CD14-positive monocyte (primary cell): Measurements from ENCODE around the gene SH3RF3. TPM values are rescaled to one million over a fixed set of nuclear protein-coding genes. Genes with fewer than 3 reads are reported as not detected.

Source experiments
- DNase-seq, 3 donors: peaks; one replicate each; pipeline ENCODE4 v3.0.0-alpha.2; 2011 to 2022
- H2AFZ ChIP-seq: 2 replicates; pipeline ENCODE4 v1.6.0; 2012; ENCODE audit warnings: mild to moderate bottlenecking, low read depth, low read length, inconsistent platforms; ENCODE audit not compliant: insufficient read depth, poor library complexity, severe bottlenecking
- H3K27ac ChIP-seq, 2 donors: 1 replicate in 1 of 2; 2 replicates in 1 of 2; pipeline ENCODE4 v1.5.1; 2012 to 2013; ENCODE audit warnings: low read length in 2 of 2, control low read depth in 1 of 2, inconsistent platforms in 1 of 2, low read depth in 1 of 2, mild to moderate bottlenecking in 1 of 2
- H3K27me3 ChIP-seq, 2 donors: one replicate each; pipeline versions ENCODE4 v1.6.0 to v1.6.1; 2011 to 2013; ENCODE audit warnings: low read length in 2 of 2; ENCODE audit not compliant: control insufficient read depth in 2 of 2, insufficient read depth in 2 of 2
- H3K36me3 ChIP-seq, 2 donors: replicated peaks in 1 of 2; 1 replicate in 1 of 2; 2 replicates in 1 of 2; pipeline versions ENCODE4 v1.5.1 to v1.6.1; 2012 to 2013; ENCODE audit warnings: low read length in 2 of 2, control low read depth in 1 of 2, inconsistent platforms in 1 of 2, mild to moderate bottlenecking in 1 of 2; ENCODE audit not compliant: insufficient read depth in 2 of 2, control insufficient read depth in 1 of 2
- H3K4me1 ChIP-seq, 2 donors: 1 replicate in 1 of 2; 2 replicates in 1 of 2; pipeline versions ENCODE4 v1.5.1 to v1.6.1; 2012 to 2013; ENCODE audit warnings: low read length in 2 of 2, control low read depth in 1 of 2, inconsistent platforms in 1 of 2, mild to moderate bottlenecking in 1 of 2, moderate library complexity in 1 of 2; ENCODE audit not compliant: insufficient read depth in 2 of 2, control insufficient read depth in 1 of 2
- H3K4me2 ChIP-seq: replicated peaks from 2 replicates; pipeline ENCODE3; 2012; ENCODE audit warnings: low read length, moderate library complexity, mild to moderate bottlenecking; ENCODE audit not compliant: poor library complexity, severe bottlenecking; ENCODE audit errors: extremely low read depth
- H3K4me3 ChIP-seq, 3 experiments: fragments of 200-600 bp in 1 of 3; sonication (generic) in 1 of 3; replicated peaks in 1 of 3; 1 replicate in 2 of 3; 2 replicates in 1 of 3; pipeline ENCODE4 v1.5.1; 2011 to 2013; ENCODE audit warnings: low read length in 3 of 3, mild to moderate bottlenecking in 3 of 3, control low read depth in 2 of 3, low read depth in 2 of 3, inconsistent platforms in 1 of 3, moderate library complexity in 1 of 3
- H3K79me2 ChIP-seq: 2 replicates; pipeline ENCODE4 v1.6.0; 2012; ENCODE audit warnings: mild to moderate bottlenecking, control low read depth, inconsistent platforms, low read length, moderate library complexity; ENCODE audit not compliant: insufficient read depth
- H3K9ac ChIP-seq: 2 replicates; pipeline ENCODE4 v1.6.0; 2017; ENCODE audit warnings: low read length, mild to moderate bottlenecking; ENCODE audit not compliant: insufficient read depth, poor library complexity, severe bottlenecking
- H3K9me3 ChIP-seq, 2 donors: replicated peaks in 1 of 2; 1 replicate in 1 of 2; 2 replicates in 1 of 2; pipeline versions ENCODE4 v1.5.1 to v1.6.1; 2012 to 2013; ENCODE audit warnings: low read length in 2 of 2, control low read depth in 1 of 2; ENCODE audit not compliant: control insufficient read depth in 1 of 2, insufficient read depth in 1 of 2
- H4K20me1 ChIP-seq: 2 replicates; pipeline ENCODE4 v1.6.0; 2012; ENCODE audit warnings: mild to moderate bottlenecking, low read length, control low read depth, moderate library complexity; ENCODE audit not compliant: insufficient read depth
- H3K27ac Mint-ChIP-seq, 7 donors: one replicate each; pipeline ENCODE4 v1.8.0; 2020; ENCODE audit warnings: mild to moderate bottlenecking in 7 of 7, mixed read lengths in 7 of 7, moderate library complexity in 6 of 7, inconsistent platforms in 2 of 7
- H3K27me3 Mint-ChIP-seq, 3 donors: one replicate each; pipeline ENCODE4 v1.8.0; 2021 to 2022; ENCODE audit warnings: low read depth in 3 of 3, mild to moderate bottlenecking in 3 of 3, mixed read lengths in 3 of 3, moderate library complexity in 3 of 3, inconsistent platforms in 1 of 3
- H3K36me3 Mint-ChIP-seq, 2 donors: one replicate each; pipeline ENCODE4 v1.8.0; 2020; ENCODE audit warnings: mixed read lengths in 2 of 2, inconsistent platforms in 1 of 2, mild to moderate bottlenecking in 1 of 2
- H3K4me1 Mint-ChIP-seq: one replicate; pipeline ENCODE4 v1.8.0; 2020; ENCODE audit warnings: mild to moderate bottlenecking, mixed read lengths
- H3K4me3 Mint-ChIP-seq, 2 donors: one replicate each; pipeline ENCODE4 v1.8.0; 2020; ENCODE audit warnings: mild to moderate bottlenecking in 2 of 2, mixed read lengths in 2 of 2, moderate library complexity in 1 of 2
- H3K9me3 Mint-ChIP-seq, 7 donors: one replicate each; pipeline ENCODE4 v1.8.0; 2020 to 2022; ENCODE audit warnings: mixed read lengths in 7 of 7, mild to moderate bottlenecking in 6 of 7, moderate library complexity in 6 of 7, inconsistent platforms in 2 of 7
- WGBS: methylation state at CpG from one replicate; pipeline ENCODE4 v1.1.5; 2013; ENCODE audit warnings: missing lambda C conversion rate; ENCODE audit not compliant: insufficient coverage; 5-methylcytosine and 5-hydroxymethylcytosine counted together
- intact Hi-C, 2 donors: fragments of 100-400 bp; cut with micrococcal nuclease; formaldehyde crosslinking; loops; one replicate each; pipeline versions ENCODE4 v1.15.0 to v1.15.1; 2023
- polyA plus RNA-seq, 3 donors: library from polyadenylated mRNA; depleted of rRNA in 1 of 3; unstranded in 2 of 3; stranded (reverse) in 1 of 3; fragments of 300-500 nt in 2 of 3; fragments of >200 nt in 1 of 3; fragmentation: Illumina TruSeq in 2 of 3; gene quantifications; 1 replicate in 2 of 3; 2 replicates in 1 of 3; pipeline ENCODE4 v1.2.3, GENCODE V29; 2012 to 2021
- TF ChIP-seq, protein P1 (sequence below): fragments of 200-600 bp; IDR thresholded peaks from one replicate; pipeline ENCODE4 v1.8.0; 2022; ENCODE audit warnings: antibody characterized with exemption, mild to moderate bottlenecking

The SH3RF3 gene
- polyA plus RNA-seq, 3 donors = 0.25 to 0.75 (median 0.34) TPM

DNA sequence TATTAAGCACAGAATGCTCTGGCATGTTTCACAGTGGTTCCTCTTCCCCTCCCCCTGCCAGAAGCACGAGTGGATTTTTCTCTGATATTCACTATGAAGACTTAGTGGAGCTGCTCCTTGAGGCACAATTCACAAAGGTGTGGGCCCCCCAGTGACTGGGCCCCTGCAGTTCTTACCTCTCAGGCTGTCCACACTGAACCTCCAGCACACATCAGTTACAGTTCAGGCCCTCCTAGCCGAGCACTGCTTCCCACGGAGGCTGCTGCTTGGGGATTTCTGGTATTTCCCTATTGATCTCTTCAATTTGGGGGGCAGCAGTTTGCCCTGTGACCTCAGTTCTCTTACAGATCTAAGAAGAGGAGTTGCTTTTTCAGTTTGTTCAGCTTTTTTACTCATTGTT, 236.1 kb downstream of the SH3RF3 start:
- H3K36me3 Mint-ChIP-seq = no peaks in the 10 kb centered on the region

DNA sequence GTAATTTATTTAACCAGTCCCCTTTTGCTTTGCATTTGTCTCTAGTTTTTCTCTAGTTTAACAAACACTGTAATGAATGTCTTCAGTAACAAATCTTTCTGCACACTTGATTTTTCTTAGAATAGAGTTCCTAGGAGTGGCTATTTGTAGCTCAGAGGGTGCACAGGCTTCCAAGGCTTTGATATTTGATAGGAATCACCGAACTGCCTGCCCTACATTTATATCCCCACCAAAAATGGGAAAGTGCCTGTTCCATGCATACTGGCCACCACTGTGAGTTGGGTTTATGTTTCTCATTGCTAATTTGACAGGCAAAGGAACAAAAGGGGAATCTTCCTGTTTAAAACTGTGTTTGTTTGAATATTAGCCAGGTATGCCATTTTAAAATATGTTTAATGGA, 238.7 kb downstream of the SH3RF3 start:
- Histone ChIP-seq H3K79me2 (no peaks in the 10 kb centered on the region), H3K36me3 (no peaks in the 10 kb centered on the region), H3K4me2 (no peak overlapping the region), H4K20me1 (no peaks in the 10 kb centered on the region), H2AFZ (no peak overlapping the region), H3K9me3 (no peaks in the 10 kb centered on the region), H3K27ac (no peak overlapping the region), H3K4me3 (no peak overlapping the region), H3K4me1 (no peaks in the 10 kb centered on the region), H3K9ac (no peak overlapping the region), H3K27me3 (no peaks in the 10 kb centered on the region)
- TF ChIP-seq, protein P1, sequence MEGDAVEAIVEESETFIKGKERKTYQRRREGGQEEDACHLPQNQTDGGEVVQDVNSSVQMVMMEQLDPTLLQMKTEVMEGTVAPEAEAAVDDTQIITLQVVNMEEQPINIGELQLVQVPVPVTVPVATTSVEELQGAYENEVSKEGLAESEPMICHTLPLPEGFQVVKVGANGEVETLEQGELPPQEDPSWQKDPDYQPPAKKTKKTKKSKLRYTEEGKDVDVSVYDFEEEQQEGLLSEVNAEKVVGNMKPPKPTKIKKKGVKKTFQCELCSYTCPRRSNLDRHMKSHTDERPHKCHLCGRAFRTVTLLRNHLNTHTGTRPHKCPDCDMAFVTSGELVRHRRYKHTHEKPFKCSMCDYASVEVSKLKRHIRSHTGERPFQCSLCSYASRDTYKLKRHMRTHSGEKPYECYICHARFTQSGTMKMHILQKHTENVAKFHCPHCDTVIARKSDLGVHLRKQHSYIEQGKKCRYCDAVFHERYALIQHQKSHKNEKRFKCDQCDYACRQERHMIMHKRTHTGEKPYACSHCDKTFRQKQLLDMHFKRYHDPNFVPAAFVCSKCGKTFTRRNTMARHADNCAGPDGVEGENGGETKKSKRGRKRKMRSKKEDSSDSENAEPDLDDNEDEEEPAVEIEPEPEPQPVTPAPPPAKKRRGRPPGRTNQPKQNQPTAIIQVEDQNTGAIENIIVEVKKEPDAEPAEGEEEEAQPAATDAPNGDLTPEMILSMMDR = no peak
- Mint-ChIP-seq H3K36me3 (no peaks in the 10 kb centered on the region), H3K4me3 (no peak overlapping the region), H3K9me3 (peaks cover 0 to 2% (median 0%) of the 10 kb centered on the region in 7 donors), H3K4me1 (no peaks in the 10 kb centered on the region), H3K27me3 (peaks cover 3 to 4% (median 3%) of the 10 kb centered on the region in 3 donors), H3K27ac (no peak overlapping the region)
- no peak for DNase-seq
- WGBS = no CpG with 5 or more reads among the region's 1 CpG
- intact Hi-C loops = no loop called here

More for the DNA sequence above, 236.1 kb downstream of the SH3RF3 start:
- H3K4me3 Mint-ChIP-seq = no peak overlapping the region
- H3K4me1 Mint-ChIP-seq = no peaks in the 10 kb centered on the region
- Histone ChIP-seq H3K9ac (no peak overlapping the region), H3K27ac (no peak overlapping the region), H3K79me2 (no peaks in the 10 kb centered on the region), H2AFZ (no peak overlapping the region), H3K4me3 (no peak overlapping the region), H3K4me1 (no peaks in the 10 kb centered on the region), H3K36me3 (no peaks in the 10 kb centered on the region), H3K4me2 (no peak overlapping the region), H3K27me3 (no peaks in the 10 kb centered on the region), H4K20me1 (no peaks in the 10 kb centered on the region), H3K9me3 (peaks cover 0 to 4% of the 10 kb centered on the region in 2 donors)
- H3K27me3 Mint-ChIP-seq = peaks cover 2 to 6% (median 4%) of the 10 kb centered on the region in 3 donors
- H3K9me3 Mint-ChIP-seq = peaks cover 0 to 8% (median 1%) of the 10 kb centered on the region in 7 donors
- TF ChIP-seq, protein P1 = no peak
- DNase-seq = no peak
- intact Hi-C loops = no loop called here
- 100% methylated on average over 2 of the region's 3 CpGs for WGBS
- peak overlapping the region in 1 of 7 donors; percentile 80 for H3K27ac Mint-ChIP-seq
